Activated T-cell treated with anti-CD3 and anti-CD28 coated beads, Interleukin-2, amount 50 U/mL, for 1 hour (primary cell): Measurements from ENCODE around the gene CNNM2.

ENCODE experiments used
- DNase-seq: peaks from one replicate; pipeline ENCODE4 v3.0.0-alpha.2; 2020

Gene CNNM2

GRCh38 chr10:103077491-103078308 is 159.6 kb downstream of the CNNM2 start:
- DNase-seq: no peak

GRCh38 chr10:103078309-103078615 is 160.2 kb downstream of the CNNM2 start:
- DNase-seq: no peak

- DNase-seq: no peak
Observed at GRCh38 chr10:103078676-103079075, 160.6 kb downstream of the CNNM2 start.

GRCh38 chr10:103079100-103079499 is 161.0 kb downstream of the CNNM2 start:
- no peak for DNase-seq

GRCh38 chr10:103079946-103080345 is 161.9 kb downstream of the CNNM2 start:
- DNase-seq: no peak

GRCh38 chr10:103080891-103081581 is 162.9 kb downstream of the CNNM2 start:
- no peak for DNase-seq

- no peak for DNase-seq
Observed at GRCh38 chr10:103082683-103083082, 164.6 kb downstream of the CNNM2 start.

GRCh38 chr10:103083266-103083976 is 165.3 kb downstream of the CNNM2 start:
- DNase-seq: no peak

- DNase-seq: no peak
Observed at GRCh38 chr10:103083977-103084320, 165.9 kb downstream of the CNNM2 start.

- DNase-seq: no peak
Observed at GRCh38 chr10:103086261-103086660, 168.2 kb downstream of the CNNM2 start.

GRCh38 chr10:103086799-103087198 is 168.7 kb downstream of the CNNM2 start:
- DNase-seq: no peak

- DNase-seq: no peak
Observed at GRCh38 chr10:103089493-103089892, 171.4 kb downstream of the CNNM2 start.

GRCh38 chr10:103090911-103091310 is 172.8 kb downstream of the CNNM2 start:
- DNase-seq: no peak

- no peak for DNase-seq
Observed at GRCh38 chr10:103095005-103095404, 176.9 kb downstream of the CNNM2 start.

- no peak for DNase-seq
Observed at GRCh38 chr10:103096130-103096529, 178.0 kb downstream of the CNNM2 start.

- no peak for DNase-seq
Observed at GRCh38 chr10:103098240-103098639, 180.1 kb downstream of the CNNM2 start.

GRCh38 chr10:103100620-103101019 is 182.5 kb downstream of the CNNM2 start:
- no peak for DNase-seq

- DNase-seq: no peak
Observed at GRCh38 chr10:103102195-103102594, 184.1 kb downstream of the CNNM2 start.

- DNase-seq: no peak
Observed at GRCh38 chr10:103103989-103104388, 185.9 kb downstream of the CNNM2 start.

GRCh38 chr10:103104721-103105120 is 186.6 kb downstream of the CNNM2 start:
- DNase-seq: no peak

- no peak for DNase-seq
Observed at GRCh38 chr10:103105462-103105861, 187.4 kb downstream of the CNNM2 start.

GRCh38 chr10:103106539-103106938 is 188.4 kb downstream of the CNNM2 start:
- no peak for DNase-seq

- no peak for DNase-seq
Observed at GRCh38 chr10:103109821-103110220, 191.7 kb downstream of the CNNM2 start.

GRCh38 chr10:103110407-103110806 is 192.3 kb downstream of the CNNM2 start:
- DNase-seq: no peak
